Activated naive CD4-positive, alpha-beta T cell treated with anti-CD3 and anti-CD28 coated beads, Interleukin-2, amount 10 ng/mL, durations not matched to agents 7 days and 5 days (primary cell): Measurements from ENCODE around the gene SNX9.

Experiments
- CTCF ChIA-PET: fragments of 350-600 bp; sonication (Branson Sonifier 250); formaldehyde crosslinking; loops from one replicate; lab custom pipeline; 2021; ENCODE audit warnings: antibody characterized with exemption; lab: Charles Lee
- DNase-seq: peaks from one replicate; pipeline ENCODE4 v3.0.0-alpha.2; 2020
- H3K27ac Mint-ChIP-seq: one replicate; pipeline ENCODE4 v1.8.0; 2021; ENCODE audit warnings: mild to moderate bottlenecking, moderate library complexity, mixed read lengths
- H3K27me3 Mint-ChIP-seq: one replicate; pipeline ENCODE4 v1.8.0; 2021; ENCODE audit warnings: mild to moderate bottlenecking, mixed read lengths
- H3K36me3 Mint-ChIP-seq: one replicate; pipeline ENCODE4 v1.8.0; 2021; ENCODE audit warnings: mixed read lengths
- H3K4me1 Mint-ChIP-seq: one replicate; pipeline ENCODE4 v1.8.0; 2021; ENCODE audit warnings: mixed read lengths
- H3K4me3 Mint-ChIP-seq: one replicate; pipeline ENCODE4 v1.8.0; 2021; ENCODE audit warnings: mild to moderate bottlenecking, moderate library complexity, mixed read lengths
- H3K9me3 Mint-ChIP-seq: one replicate; pipeline ENCODE4 v1.8.0; 2021; ENCODE audit warnings: mixed read lengths

The SNX9 gene

GRCh38 chr6:157823001-157823527 is at the start of gene SNX9:
SNX9 (plus strand) TSS chr6:157823246; CDS start chr6:157823435, 189 bp downstream.
- H3K9me3 Mint-ChIP-seq = no peaks in the 10 kb centered on the region
- CTCF ChIA-PET = no interaction called here
- peak; percentile 75 for DNase-seq
- peaks cover 8% of the 10 kb centered on the region for H3K36me3 Mint-ChIP-seq
- H3K27me3 Mint-ChIP-seq = peaks cover 50% of the 10 kb centered on the region
- H3K4me1 Mint-ChIP-seq = peaks cover 31% of the 10 kb centered on the region
- H3K4me3 Mint-ChIP-seq = peak within 1 kb of the TSS; percentile 95
- H3K27ac Mint-ChIP-seq = peak within 1 kb of the TSS; percentile 94

- Mint-ChIP-seq H3K4me3 (no peak overlapping the region), H3K27ac (no peak overlapping the region), H3K36me3 (peaks cover 13% of the 10 kb centered on the region), H3K4me1 (peaks cover 23% of the 10 kb centered on the region), H3K27me3 (peaks cover 69% of the 10 kb centered on the region), H3K9me3 (peaks cover 8% of the 10 kb centered on the region)
- DNase-seq = no peak
- CTCF ChIA-PET = no interaction called here
Observed at GRCh38 chr6:157773248-157773773, 49.7 kb upstream of the SNX9 start.

GRCh38 chr6:157774153-157775135 is 48.6 kb upstream of the SNX9 start:
- DNase-seq = no peak
- Mint-ChIP-seq H3K4me1 (peaks cover 14% of the 10 kb centered on the region), H3K36me3 (peaks cover 7% of the 10 kb centered on the region), H3K27me3 (peaks cover 76% of the 10 kb centered on the region), H3K27ac (no peak overlapping the region), H3K4me3 (no peak overlapping the region), H3K9me3 (peaks cover 8% of the 10 kb centered on the region)
- CTCF ChIA-PET = no interaction called here

- no peak overlapping the region for H3K4me3 Mint-ChIP-seq
- H3K36me3 Mint-ChIP-seq = peaks cover 6% of the 10 kb centered on the region
- H3K9me3 Mint-ChIP-seq = peaks cover 8% of the 10 kb centered on the region
- peaks cover 75% of the 10 kb centered on the region for H3K27me3 Mint-ChIP-seq
- no peak for DNase-seq
- CTCF ChIA-PET = no interaction called here
- peaks cover 11% of the 10 kb centered on the region for H3K4me1 Mint-ChIP-seq
- H3K27ac Mint-ChIP-seq = no peak overlapping the region
Observed at GRCh38 chr6:157775376-157775775, 47.7 kb upstream of the SNX9 start.

- CTCF ChIA-PET = interaction anchor here (0.6 kb wide), 1 partner anchor 170 kb away, joined by 3 read pairs; no protein-coding TSS in a partner anchor
- H3K36me3 Mint-ChIP-seq = peaks cover 6% of the 10 kb centered on the region
- H3K4me1 Mint-ChIP-seq = peaks cover 11% of the 10 kb centered on the region
- peaks cover 74% of the 10 kb centered on the region for H3K27me3 Mint-ChIP-seq
- no peak overlapping the region for H3K27ac Mint-ChIP-seq
- DNase-seq = no peak
- no peak overlapping the region for H3K4me3 Mint-ChIP-seq
- peaks cover 12% of the 10 kb centered on the region for H3K9me3 Mint-ChIP-seq
Observed at GRCh38 chr6:157777344-157777743, 45.7 kb upstream of the SNX9 start.

- Mint-ChIP-seq H3K9me3 (peaks cover 5% of the 10 kb centered on the region), H3K27me3 (peaks cover 66% of the 10 kb centered on the region), H3K27ac (no peak overlapping the region), H3K4me1 (peaks cover 5% of the 10 kb centered on the region), H3K4me3 (no peak overlapping the region), H3K36me3 (peaks cover 2% of the 10 kb centered on the region)
- no peak for DNase-seq
- CTCF ChIA-PET = no interaction called here
Observed at GRCh38 chr6:157778719-157779118, 44.3 kb upstream of the SNX9 start.

- peaks cover 58% of the 10 kb centered on the region for H3K27me3 Mint-ChIP-seq
- CTCF ChIA-PET = interaction anchor here (1.7 kb wide), 1 partner anchor 24 kb away, joined by 4 read pairs; no protein-coding TSS in a partner anchor
- H3K9me3 Mint-ChIP-seq = peaks cover 4% of the 10 kb centered on the region
Observed at GRCh38 chr6:157779705-157780604, 43.1 kb upstream of the SNX9 start.

GRCh38 chr6:157785636-157786035 is 37.4 kb upstream of the SNX9 start:
- peaks cover 1% of the 10 kb centered on the region for H3K4me1 Mint-ChIP-seq

More at GRCh38 chr6:157779705-157780604, 43.1 kb upstream of the SNX9 start:
- no peak for DNase-seq
- no peaks in the 10 kb centered on the region for H3K4me1 Mint-ChIP-seq
- no peak overlapping the region for H3K4me3 Mint-ChIP-seq
- no peaks in the 10 kb centered on the region for H3K36me3 Mint-ChIP-seq
- H3K27ac Mint-ChIP-seq = no peak overlapping the region

GRCh38 chr6:157786221-157786620 is 36.8 kb upstream of the SNX9 start:
- H3K27me3 Mint-ChIP-seq = peaks cover 46% of the 10 kb centered on the region

More at GRCh38 chr6:157785636-157786035, 37.4 kb upstream of the SNX9 start:
- no peak for DNase-seq
- peaks cover 46% of the 10 kb centered on the region for H3K27me3 Mint-ChIP-seq
- H3K36me3 Mint-ChIP-seq = no peaks in the 10 kb centered on the region
- no peak overlapping the region for H3K27ac Mint-ChIP-seq
- no peak overlapping the region for H3K4me3 Mint-ChIP-seq
- CTCF ChIA-PET = no interaction called here
- H3K9me3 Mint-ChIP-seq = peaks cover 4% of the 10 kb centered on the region

GRCh38 chr6:157787080-157787479 is 36.0 kb upstream of the SNX9 start:
- H3K4me1 Mint-ChIP-seq = peaks cover 5% of the 10 kb centered on the region
- peaks cover 2% of the 10 kb centered on the region for H3K9me3 Mint-ChIP-seq
- DNase-seq = no peak
- H3K27ac Mint-ChIP-seq = no peak overlapping the region
- H3K4me3 Mint-ChIP-seq = no peak overlapping the region
- H3K36me3 Mint-ChIP-seq = no peaks in the 10 kb centered on the region
- CTCF ChIA-PET = interaction anchor here (1.1 kb wide), 1 partner anchor 24 kb away, joined by 3 read pairs; no protein-coding TSS in a partner anchor
- peaks cover 46% of the 10 kb centered on the region for H3K27me3 Mint-ChIP-seq

More at GRCh38 chr6:157786221-157786620, 36.8 kb upstream of the SNX9 start:
- Mint-ChIP-seq H3K4me1 (peaks cover 5% of the 10 kb centered on the region), H3K36me3 (no peaks in the 10 kb centered on the region), H3K27ac (no peak overlapping the region), H3K4me3 (no peak overlapping the region), H3K9me3 (peaks cover 4% of the 10 kb centered on the region)
- CTCF ChIA-PET = no interaction called here
- DNase-seq = no peak

- no peak for DNase-seq
- Mint-ChIP-seq H3K9me3 (peaks cover under 1% of the 10 kb centered on the region), H3K4me3 (no peak overlapping the region), H3K4me1 (peaks cover 5% of the 10 kb centered on the region), H3K27ac (no peak overlapping the region), H3K27me3 (peaks cover 46% of the 10 kb centered on the region), H3K36me3 (no peaks in the 10 kb centered on the region)
- CTCF ChIA-PET = no interaction called here
Observed at GRCh38 chr6:157788180-157788579, 34.9 kb upstream of the SNX9 start.

GRCh38 chr6:157789297-157789696 is 33.7 kb upstream of the SNX9 start:
- no peak for DNase-seq
- Mint-ChIP-seq H3K4me3 (no peak overlapping the region), H3K27me3 (peaks cover 53% of the 10 kb centered on the region), H3K9me3 (peaks cover 4% of the 10 kb centered on the region), H3K4me1 (peaks cover 5% of the 10 kb centered on the region), H3K36me3 (no peaks in the 10 kb centered on the region), H3K27ac (no peak overlapping the region)
- CTCF ChIA-PET = no interaction called here

GRCh38 chr6:157789861-157790260 is 33.2 kb upstream of the SNX9 start:
- Mint-ChIP-seq H3K36me3 (no peaks in the 10 kb centered on the region), H3K9me3 (peaks cover 4% of the 10 kb centered on the region), H3K4me1 (peaks cover 5% of the 10 kb centered on the region), H3K27ac (no peak overlapping the region), H3K4me3 (no peak overlapping the region), H3K27me3 (peaks cover 51% of the 10 kb centered on the region)
- CTCF ChIA-PET = no interaction called here
- DNase-seq = no peak
